ENCODE results near the gene CERKL.

DNA sequence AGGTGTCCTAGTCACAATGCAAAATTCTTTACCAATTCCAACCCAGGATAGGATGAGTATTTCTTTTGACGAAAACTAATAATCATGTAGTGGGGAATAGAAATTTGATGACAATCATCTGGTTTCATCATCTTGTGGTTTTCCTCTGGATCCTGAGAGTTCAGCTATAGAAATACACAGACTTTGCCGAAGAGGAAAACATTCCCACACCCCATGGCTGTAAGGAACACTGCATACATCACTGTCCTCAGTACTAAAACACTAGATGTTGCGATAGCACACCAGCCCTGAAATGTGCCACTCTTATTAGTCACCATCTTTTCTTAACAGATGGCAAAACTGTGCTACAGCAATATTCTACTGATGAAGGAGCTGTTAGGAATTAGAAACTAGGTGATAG, 29.4 kb downstream of the CERKL start:
- TF ChIP-seq, protein P1, sequence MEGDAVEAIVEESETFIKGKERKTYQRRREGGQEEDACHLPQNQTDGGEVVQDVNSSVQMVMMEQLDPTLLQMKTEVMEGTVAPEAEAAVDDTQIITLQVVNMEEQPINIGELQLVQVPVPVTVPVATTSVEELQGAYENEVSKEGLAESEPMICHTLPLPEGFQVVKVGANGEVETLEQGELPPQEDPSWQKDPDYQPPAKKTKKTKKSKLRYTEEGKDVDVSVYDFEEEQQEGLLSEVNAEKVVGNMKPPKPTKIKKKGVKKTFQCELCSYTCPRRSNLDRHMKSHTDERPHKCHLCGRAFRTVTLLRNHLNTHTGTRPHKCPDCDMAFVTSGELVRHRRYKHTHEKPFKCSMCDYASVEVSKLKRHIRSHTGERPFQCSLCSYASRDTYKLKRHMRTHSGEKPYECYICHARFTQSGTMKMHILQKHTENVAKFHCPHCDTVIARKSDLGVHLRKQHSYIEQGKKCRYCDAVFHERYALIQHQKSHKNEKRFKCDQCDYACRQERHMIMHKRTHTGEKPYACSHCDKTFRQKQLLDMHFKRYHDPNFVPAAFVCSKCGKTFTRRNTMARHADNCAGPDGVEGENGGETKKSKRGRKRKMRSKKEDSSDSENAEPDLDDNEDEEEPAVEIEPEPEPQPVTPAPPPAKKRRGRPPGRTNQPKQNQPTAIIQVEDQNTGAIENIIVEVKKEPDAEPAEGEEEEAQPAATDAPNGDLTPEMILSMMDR (conservative IDR thresholded peaks at IDR 0.05; ENCODE audit: low read length): no peak
- no peak for TF ChIP-seq EZH2phosphoT487 (IDR thresholded peaks at IDR 0.05; ENCODE audit: borderline replicate concordance)

Data from Loucy (cell line).